ENCODE data around the gene IWS1. TPM values are rescaled to one million over a fixed set of nuclear protein-coding genes. Genes with fewer than 3 reads are reported as not detected.

The IWS1 gene
- total and polyA plus RNA-seq, 10 of the 15 experiments (the other 5 are each of a cell fraction or from before 2014, with no cell fraction given) = 21.9 to 68.9 (median 45.8) TPM

- ChIA-PET CTCF (no interaction called here), RAD21 (ENCODE audit: unreplicated experiment) (no interaction called here), POLR2A (interaction anchor here (1.8 kb wide), 1 partner anchor 11 kb away, joined by 5 read pairs; no protein-coding TSS in a partner anchor), SMC1A (ENCODE audit: uncharacterized antibody, unreplicated experiment) (no interaction called here)
- in situ Hi-C loops (cut with MboI) = no loop called here
- no peak overlapping the region for H3K4me2 ChIP-seq (ENCODE audit: control insufficient read depth, insufficient read depth)
- intact Hi-C loops (cut with micrococcal nuclease; ENCODE audit: unreplicated experiment) = no loop called here
- ATAC-seq = no peak
- DNase-seq (ENCODE audit: low read depth, low spot score) = no peak
- BruUV-seq (replicated peaks) = no TSS peak
- no peak overlapping the region for H3K9ac ChIP-seq (ENCODE audit: control insufficient read depth, insufficient read depth, low read length)
- no peaks in the 10 kb centered on the region; the same call in 2 of the 3 replicates for H3K9me3 ChIP-seq (replicated peaks; ENCODE audit: control insufficient read depth, insufficient read depth, low read length)
- WGBS (ENCODE audit: insufficient coverage, insufficient replicate concordance, low lambda C conversion rate, missing lambda C conversion rate) = 97% methylated on average over 13 of the region's 13 CpGs
- no peaks in the 10 kb centered on the region for H3K27me3 ChIP-seq (replicated peaks in 1 of 2; ENCODE audit: control insufficient read depth in 2 of 2, insufficient read depth in 2 of 2, low read length in 1 of 2)
- peaks cover 54% of the 10 kb centered on the region for H3K79me2 ChIP-seq (ENCODE audit: control insufficient read depth, insufficient read depth, low read length)
- peaks cover 5% of the 10 kb centered on the region; the same call in 1 of the 2 replicates for H4K20me1 ChIP-seq (ENCODE audit: control insufficient read depth, insufficient read depth)
- H3K4me1 ChIP-seq (ENCODE audit: control insufficient read depth, insufficient read depth, low read length) = no peaks in the 10 kb centered on the region; the same call in 1 of the 2 replicates
- H3K36me3 ChIP-seq (ENCODE audit: control insufficient read depth in 2 of 2, insufficient read depth in 2 of 2, low read length in 1 of 2) = peaks cover 7 to 28% of the 10 kb centered on the region in 2 experiments; a peak in 3 of 4 replicates
- no peak for FAIRE-seq
- no peak overlapping the region for H3K27ac ChIP-seq (ENCODE audit: control insufficient read depth, insufficient read depth)
- no peak overlapping the region for H3K4me3 ChIP-seq
- no peak overlapping the region for H2AFZ ChIP-seq (ENCODE audit: control insufficient read depth, low read depth, low read length)
- no peak for TF ChIP-seq MYB (IDR thresholded peaks at IDR 0.05; ENCODE audit: borderline replicate concordance, low read depth, low read length)
- TF ChIP-seq TARDBP (IDR thresholded peaks at IDR 0.05; ENCODE audit: borderline replicate concordance) = no peak
- no peak for TF ChIP-seq HDAC6 (IDR thresholded peaks at IDR 0.05; ENCODE audit: unreplicated experiment)
- no peak for TF ChIP-seq TCF12 (IDR thresholded peaks at IDR 0.05; ENCODE audit: low read depth, low read length)
- TF ChIP-seq ZSCAN29 (IDR thresholded peaks at IDR 0.05) = no peak
- no peak for TF ChIP-seq BCL11A (IDR thresholded peaks at IDR 0.05; ENCODE audit: low read depth, low read length)
- TF ChIP-seq CEBPZ (IDR thresholded peaks at IDR 0.05; ENCODE audit: low read depth, low read length) = no peak
- no peak for TF ChIP-seq SIN3A (IDR thresholded peaks at IDR 0.05; ENCODE audit: low read depth, low read length)
- TF ChIP-seq JUND (IDR thresholded peaks at IDR 0.05; ENCODE audit: low read depth, low read length) = no peak
- TF ChIP-seq MEF2B (IDR thresholded peaks at IDR 0.05; ENCODE audit: partially characterized antibody, poor library complexity, severe bottlenecking) = no peak
- TF ChIP-seq ZNF274 (IDR thresholded peaks at IDR 0.05; ENCODE audit: insufficient read depth, insufficient read length) = no peak
- no peak for TF ChIP-seq NR2C1 (IDR thresholded peaks at IDR 0.05)
- no peak for TF ChIP-seq ATF7 (IDR thresholded peaks at IDR 0.05; ENCODE audit: low read depth)
- no peak for TF ChIP-seq CBFB (IDR thresholded peaks at IDR 0.05; ENCODE audit: low read depth)
- no peak for TF ChIP-seq ATF2 (IDR thresholded peaks at IDR 0.05; ENCODE audit: low read length)
- TF ChIP-seq LARP7 (IDR thresholded peaks at IDR 0.05) = no peak
- no peak for TF ChIP-seq HCFC1 (IDR thresholded peaks at IDR 0.05; ENCODE audit: low read length)
- TF ChIP-seq RB1 (IDR thresholded peaks at IDR 0.05; ENCODE audit: borderline replicate concordance) = no peak
These were observed 11.8 kb downstream of the IWS1 start for GRCh38 chr2:127514485-127514884.

Data from GM12878 (cell line).